DMS 273 (cell line): ENCODE results near the gene CTBP1.

Experiments
- DNase-seq: peaks from one replicate; lab custom pipeline; 2025; ENCODE audit not compliant: unreplicated experiment; lab: John Stamatoyannopoulos, UW

The CTBP1 gene

DNA sequence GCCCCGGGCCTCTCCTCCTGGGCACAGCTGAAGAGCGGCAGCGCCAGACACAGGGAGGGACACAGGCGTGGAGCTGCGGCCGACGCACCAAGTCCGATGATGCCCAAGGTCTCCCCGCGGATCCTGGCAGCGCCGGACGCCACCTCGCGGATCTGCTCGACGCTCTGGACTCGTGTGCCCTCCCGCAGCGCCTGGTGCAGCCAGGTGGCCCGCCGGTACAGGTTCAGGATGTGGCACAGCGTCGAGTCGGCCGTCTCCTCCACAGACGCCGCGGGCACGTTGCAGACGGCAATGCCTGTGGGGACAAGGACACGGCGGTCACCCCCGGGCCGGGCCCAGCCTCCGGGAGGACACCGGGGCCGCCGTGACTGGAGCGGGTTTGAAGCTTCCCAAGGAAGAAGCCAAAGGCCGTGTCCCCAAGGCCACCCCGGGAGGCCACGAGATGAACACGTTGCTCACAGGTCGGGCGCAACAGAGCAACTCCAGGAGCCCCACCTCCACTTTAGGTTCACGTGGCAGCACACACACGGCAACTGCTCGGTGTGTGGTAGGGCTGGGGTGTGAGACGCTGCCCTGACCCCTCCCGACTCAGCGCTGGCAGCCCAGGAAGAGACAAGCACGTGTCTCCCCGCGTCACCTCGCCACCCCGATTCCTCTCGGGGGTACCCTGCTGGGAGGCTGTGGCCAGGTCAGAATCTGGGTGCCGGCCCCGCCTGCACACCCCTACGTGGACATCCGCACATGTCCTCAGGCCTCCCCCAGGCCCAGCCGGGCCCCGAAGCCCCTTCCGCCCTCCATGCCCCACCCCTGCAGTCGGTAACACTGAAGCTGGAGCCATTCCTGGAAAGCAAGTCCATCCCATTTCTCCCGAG is 23.4 kb downstream of the CTBP1 start:
- DNase-seq = no peak

DNA sequence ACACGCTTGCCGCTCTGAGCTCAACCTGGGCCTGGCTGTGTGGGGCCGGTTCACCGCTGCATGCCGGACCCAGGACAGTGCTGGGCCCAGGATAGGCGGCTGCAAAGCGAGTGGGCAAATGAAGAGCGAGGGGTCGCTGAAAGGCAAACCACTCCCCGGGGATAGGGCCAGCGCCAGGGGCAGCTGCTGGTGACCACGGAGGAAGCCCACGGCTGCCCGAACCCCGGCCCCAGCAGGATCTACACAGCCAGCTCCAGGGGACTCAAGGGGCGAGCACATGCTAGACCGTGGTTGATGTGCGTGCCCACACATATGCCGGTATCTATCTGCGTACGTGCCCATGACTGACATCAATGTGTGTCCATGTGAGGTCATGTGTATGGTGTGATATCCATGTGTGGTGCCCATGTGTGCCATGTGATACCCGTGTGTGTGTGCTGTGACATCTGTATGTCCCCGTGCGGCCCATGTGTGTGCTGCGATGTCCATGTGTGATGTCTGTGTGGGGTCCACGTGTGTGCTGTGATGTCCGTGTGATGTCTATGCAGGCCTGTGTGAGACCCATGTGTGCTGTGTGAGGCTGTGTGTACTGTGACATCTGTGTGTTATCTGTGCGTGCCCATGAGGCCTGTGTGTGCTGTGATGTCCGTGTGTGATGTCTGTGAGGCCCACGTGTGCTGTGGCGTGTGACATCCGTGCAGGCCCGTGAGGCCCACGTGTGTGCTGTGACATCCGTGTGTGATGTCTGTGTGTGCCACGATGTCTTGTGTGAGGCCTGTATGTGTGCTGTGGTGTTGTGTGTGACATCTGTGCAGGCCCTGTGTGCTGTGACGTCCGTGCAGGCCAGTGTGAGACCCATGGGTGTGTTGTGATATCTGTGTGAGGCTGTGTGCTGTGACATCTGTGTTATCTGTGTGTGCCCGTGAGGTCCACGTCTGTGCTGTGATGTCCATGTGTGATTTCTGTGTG is 24.8 kb downstream of the CTBP1 start:
- DNase-seq = no peak

DNA sequence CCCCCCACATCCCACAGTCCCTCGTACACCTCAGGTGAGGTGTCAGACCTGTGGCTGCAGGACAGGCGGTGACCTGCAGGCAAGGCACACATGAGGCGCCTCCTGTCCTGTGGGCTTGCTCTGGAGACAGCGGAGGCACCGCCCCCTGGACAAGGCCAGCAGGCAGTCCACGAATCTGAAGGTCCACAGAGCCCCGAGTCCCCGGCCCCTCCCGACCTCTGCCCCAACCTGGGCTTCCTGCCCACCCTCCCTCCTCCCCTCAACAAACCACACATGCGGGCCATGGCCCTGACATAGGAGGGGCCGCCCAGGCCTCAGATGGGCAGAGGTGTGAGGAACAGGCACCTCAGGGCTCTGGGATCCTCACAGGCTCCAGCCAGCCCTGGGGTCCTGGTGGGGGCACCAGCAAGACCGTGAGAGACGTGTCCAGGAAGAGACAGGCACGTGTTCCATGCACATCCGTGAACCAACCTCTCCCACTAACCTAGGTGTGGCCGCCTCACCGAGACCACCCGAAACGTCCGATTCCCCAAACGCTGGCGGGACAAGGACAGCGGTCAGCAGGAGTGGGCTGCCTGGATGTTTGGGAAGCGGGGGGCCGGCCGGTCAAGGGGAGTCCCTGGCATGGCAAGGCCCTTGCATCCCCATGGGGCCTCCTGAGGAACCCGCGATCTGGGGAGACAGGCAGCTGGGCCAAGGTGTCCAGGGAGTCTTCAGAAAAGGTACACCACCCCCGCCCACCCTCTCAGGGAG is 25.8 kb downstream of the CTBP1 start:
- DNase-seq = no peak

DNA sequence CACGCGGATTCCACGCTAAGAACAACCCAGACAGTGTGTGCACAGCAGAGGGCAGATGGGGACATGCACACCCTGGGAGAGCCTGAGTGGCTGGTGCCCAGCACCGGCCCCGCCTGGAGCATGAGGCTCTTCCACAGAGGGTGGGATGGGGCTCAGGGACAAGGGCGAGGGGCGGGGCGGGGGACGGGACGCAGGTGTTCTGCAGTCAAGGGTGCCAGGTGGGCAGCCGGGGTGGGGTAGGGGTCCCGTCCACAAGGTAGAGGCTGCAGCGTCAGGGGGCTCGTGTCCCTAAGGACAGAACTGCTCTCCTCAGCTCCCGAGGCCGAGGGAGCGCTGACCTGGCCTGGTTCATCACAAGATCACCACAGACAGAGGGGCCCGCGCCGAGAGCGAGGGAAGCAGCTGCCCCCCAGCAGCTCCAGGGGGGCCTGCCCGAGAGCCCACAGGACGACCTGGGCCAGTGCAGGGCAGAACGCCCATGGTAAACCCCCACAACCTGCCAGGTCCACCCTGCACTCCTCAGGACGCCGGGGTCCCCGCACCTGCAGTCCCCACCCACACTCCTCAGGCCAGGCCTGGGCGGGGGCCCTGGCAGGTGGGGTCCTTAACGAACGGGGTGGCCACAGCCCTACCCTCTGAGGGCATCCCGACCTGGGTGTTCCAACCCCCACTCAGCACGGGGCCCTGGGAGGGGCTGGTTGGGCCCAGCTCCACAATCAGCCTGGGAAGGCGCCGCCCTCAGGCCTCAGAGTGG is 26.7 kb downstream of the CTBP1 start:
- no peak for DNase-seq

DNA sequence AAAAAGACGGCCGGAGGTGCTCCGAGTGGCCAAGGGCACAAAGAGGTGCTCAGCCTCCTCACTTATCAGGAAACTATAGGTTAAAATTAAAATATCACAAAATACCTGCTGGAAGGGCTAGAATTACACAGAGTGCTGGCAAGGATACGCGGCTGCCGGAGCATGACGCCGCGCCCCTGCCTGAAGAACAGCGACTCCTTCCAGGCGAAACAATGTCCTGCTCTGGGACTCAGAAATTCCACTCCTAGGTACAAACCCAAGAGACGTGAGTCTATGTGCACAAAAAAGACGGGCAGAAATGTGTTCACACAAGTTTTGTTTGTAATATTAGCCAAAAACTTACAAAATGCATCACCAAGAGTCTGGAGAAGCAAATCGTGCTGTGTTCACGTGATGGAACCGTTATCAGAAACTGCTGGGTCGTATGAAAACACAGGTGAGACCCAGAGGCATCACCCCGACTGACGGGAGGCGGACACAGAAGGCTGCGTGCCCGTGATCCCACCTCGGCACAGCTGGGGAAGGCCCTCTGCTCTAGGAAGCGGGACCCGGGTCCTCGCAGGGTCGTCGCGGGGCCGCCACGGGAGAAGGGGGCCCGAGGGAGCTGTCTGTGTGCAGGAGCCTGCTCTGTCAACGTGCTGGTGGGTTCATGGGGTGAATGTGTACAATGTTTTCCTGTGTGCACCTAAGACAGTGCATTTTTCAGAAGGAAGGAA is 27.6 kb downstream of the CTBP1 start:
- no peak for DNase-seq

GRCh38 chr4:1220566-1220965 is 28.4 kb downstream of the CTBP1 start:
- no peak for DNase-seq

GRCh38 chr4:1219566-1219950 is 29.4 kb downstream of the CTBP1 start:
- no peak for DNase-seq

- no peak for DNase-seq
These were observed 30.0 kb downstream of the CTBP1 start for GRCh38 chr4:1218634-1219565.

GRCh38 chr4:1217366-1217765 is 31.6 kb downstream of the CTBP1 start:
- no peak for DNase-seq

DNA sequence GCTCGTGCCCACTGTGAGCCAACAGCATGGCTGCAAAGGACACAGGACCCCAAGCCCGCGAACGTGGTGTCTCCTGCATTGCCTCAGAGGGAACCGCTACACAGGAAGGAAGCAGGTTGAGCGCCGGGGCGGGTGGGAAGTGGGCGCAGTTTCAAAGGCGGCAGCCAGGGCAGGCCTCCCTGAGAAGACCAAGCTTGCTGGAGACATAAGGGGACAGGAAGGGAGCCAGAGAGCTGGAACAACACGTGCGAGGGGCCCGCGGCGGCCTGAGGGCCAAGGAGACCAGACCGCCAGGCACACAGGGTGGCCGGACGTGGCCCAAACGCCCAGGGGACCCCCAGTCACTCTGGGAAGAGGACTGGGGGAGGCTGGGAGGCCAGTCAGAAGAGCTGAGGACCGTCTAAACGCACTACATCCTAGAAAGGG is 32.0 kb downstream of the CTBP1 start:
- DNase-seq = no peak

- DNase-seq = no peak
These were observed 32.8 kb downstream of the CTBP1 start for GRCh38 chr4:1216076-1216614.

GRCh38 chr4:1215141-1216075 is 33.5 kb downstream of the CTBP1 start:
- no peak for DNase-seq

GRCh38 chr4:1214101-1215095 is 34.5 kb downstream of the CTBP1 start:
- DNase-seq = no peak

GRCh38 chr4:1213336-1213995 is 35.5 kb downstream of the CTBP1 start:
- DNase-seq = no peak

DNA sequence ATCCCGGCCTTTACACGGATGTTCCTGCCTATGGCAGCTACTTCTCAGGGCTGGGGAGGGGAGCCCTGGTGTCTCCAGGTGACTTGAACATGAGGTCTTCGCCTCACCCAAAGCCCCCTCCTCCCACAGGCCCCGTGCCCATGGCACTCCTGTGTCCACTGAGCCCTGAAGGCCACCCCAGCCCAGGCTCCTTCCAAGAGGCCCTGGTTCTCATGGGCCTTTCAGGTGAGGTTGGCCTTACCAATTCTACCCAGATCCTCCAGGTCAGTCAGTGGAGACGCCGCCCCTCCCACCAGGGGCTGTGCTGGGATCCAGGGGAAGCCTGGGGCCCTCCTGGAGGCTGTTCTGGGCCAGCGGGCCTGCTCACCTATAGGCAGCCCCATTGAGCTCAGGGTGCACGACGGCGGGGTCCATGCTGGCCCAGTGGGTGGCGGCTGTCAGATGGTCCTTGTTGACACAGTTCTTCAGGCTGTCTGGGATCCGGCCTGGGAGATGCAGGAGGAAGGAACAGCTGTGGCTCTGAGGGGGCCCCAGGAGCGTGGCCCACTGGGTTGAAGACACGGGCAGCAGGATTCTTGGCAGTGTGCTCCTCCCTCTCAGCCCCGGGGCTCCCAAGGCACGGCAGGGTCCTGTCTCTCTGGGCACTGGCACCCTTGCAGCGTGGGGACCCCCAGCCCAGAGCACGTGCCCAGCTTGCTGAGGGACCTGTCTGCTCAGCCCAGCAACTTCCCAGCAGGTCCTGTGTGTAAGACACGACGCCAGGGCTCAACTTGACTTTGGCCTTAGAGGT is 36.2 kb downstream of the CTBP1 start:
- DNase-seq = no peak
